HEK293T (cell line): ENCODE results near the gene EEF2K.

Experiments
- CTCF ChIA-PET: fragments of 350-600 bp; formaldehyde crosslinking; extraction: SDS; loops from one replicate; lab custom pipeline; 2021; ENCODE audit warnings: antibody characterized with exemption, inconsistent platforms; lab: Yijun Ruan, JAX
- POLR2A ChIA-PET: fragments of 350-600 bp; formaldehyde crosslinking; extraction: SDS; loops from one replicate; lab custom pipeline; 2020; ENCODE audit warnings: antibody characterized with exemption, inconsistent platforms; lab: Yijun Ruan, JAX
- DNase-seq: peaks from one replicate; pipeline ENCODE4 v3.0.0; 2012; ENCODE audit warnings: mixed read lengths; ENCODE audit errors: extremely low spot score
- ARNT ChIP-seq: fragments of 450-650 bp; IDR thresholded peaks from 2 replicates; pipeline ENCODE4 v1.6.1; 2017; ENCODE audit warnings: mild to moderate bottlenecking
- BHLHE40 ChIP-seq: fragments of 450-650 bp; IDR thresholded peaks from 2 replicates; pipeline ENCODE4 v1.6.1; 2016; ENCODE audit warnings: mild to moderate bottlenecking, moderate library complexity, borderline replicate concordance
- CTBP1 ChIP-seq: fragments of 450-650 bp; IDR thresholded peaks from 2 replicates; pipeline ENCODE4 v1.6.1; 2016; ENCODE audit warnings: borderline replicate concordance
- ELF4 ChIP-seq: fragments of 450-650 bp; IDR thresholded peaks from 2 replicates; pipeline ENCODE4 v1.6.1; 2017; ENCODE audit warnings: antibody characterized with exemption
- FOXA1 ChIP-seq: fragments of 450-650 bp; IDR thresholded peaks from 2 replicates; pipeline ENCODE4 v1.6.1; 2016; ENCODE audit warnings: mild to moderate bottlenecking
- FOXK2 ChIP-seq: fragments of 450-650 bp; IDR thresholded peaks from 2 replicates; pipeline ENCODE4 v1.6.1; 2016; ENCODE audit warnings: mild to moderate bottlenecking
- FOXM1 ChIP-seq: fragments of 450-650 bp; IDR thresholded peaks from 2 replicates; pipeline ENCODE4 v1.6.1; 2017; ENCODE audit warnings: mild to moderate bottlenecking, borderline replicate concordance
- HDGF ChIP-seq: fragments of 450-650 bp; IDR thresholded peaks from 2 replicates; pipeline ENCODE4 v1.6.1; 2017; ENCODE audit warnings: antibody characterized with exemption, borderline replicate concordance
- L3MBTL2 ChIP-seq: fragments of 450-650 bp; conservative IDR thresholded peaks from 2 replicates; pipeline ENCODE4 v1.6.1; 2016; ENCODE audit warnings: mild to moderate bottlenecking
- LEF1 ChIP-seq: fragments of 450-650 bp; IDR thresholded peaks from 2 replicates; pipeline ENCODE4 v1.6.1; 2017; ENCODE audit warnings: mild to moderate bottlenecking, borderline replicate concordance
- NFRKB ChIP-seq: fragments of 450-650 bp; IDR thresholded peaks from 2 replicates; pipeline ENCODE4 v1.6.1; 2016; ENCODE audit warnings: mild to moderate bottlenecking, moderate library complexity
- PKNOX1 ChIP-seq: fragments of 450-650 bp; IDR thresholded peaks from 2 replicates; pipeline ENCODE4 v1.6.1; 2016
- SP1 ChIP-seq: fragments of 450-650 bp; IDR thresholded peaks from 2 replicates; pipeline ENCODE4 v1.6.1; 2017
- SUZ12 ChIP-seq: fragments of 450-650 bp; IDR thresholded peaks from 2 replicates; pipeline ENCODE4 v1.6.1; 2016; ENCODE audit warnings: mild to moderate bottlenecking
- TARDBP ChIP-seq: fragments of 450-650 bp; IDR thresholded peaks from 2 replicates; pipeline ENCODE4 v1.6.1; 2016
- ZNF384 ChIP-seq: fragments of 450-650 bp; IDR thresholded peaks from 2 replicates; pipeline ENCODE4 v1.6.1; 2016

The EEF2K gene

GRCh38 chr16:22285080-22285479, 79.0 kb downstream of the EEF2K start:
- TF ChIP-seq ARNT, result no peak
- no peak for TF ChIP-seq FOXA1
- TF ChIP-seq SUZ12, result no peak
- no peak for TF ChIP-seq TARDBP
- TF ChIP-seq CTBP1, result no peak
- ChIA-PET CTCF (interaction anchor here (0.6 kb wide), 1 partner anchor 15 kb away, joined by 3 read pairs; no protein-coding TSS in a partner anchor), POLR2A (interaction anchor here (1.3 kb wide), 1 partner anchor 12 kb away, joined by 3 read pairs; no protein-coding TSS in a partner anchor)
- DNase-seq, result no peak

- POLR2A ChIA-PET, result no interaction called here
- TF ChIP-seq ELF4, result no peak
- no peak for TF ChIP-seq PKNOX1
- TF ChIP-seq SP1, result no peak
- TF ChIP-seq FOXK2, result no peak
- no peak for TF ChIP-seq L3MBTL2
- TF ChIP-seq ARNT, result no peak
- TF ChIP-seq HDGF, result no peak
- TF ChIP-seq LEF1, result no peak
- no peak for TF ChIP-seq SUZ12
- TF ChIP-seq FOXM1, result no peak
- TF ChIP-seq ZNF384, result no peak
- no peak for TF ChIP-seq TARDBP
- TF ChIP-seq CTBP1, result no peak
- TF ChIP-seq FOXA1, result no peak
- no peak for TF ChIP-seq BHLHE40
- no peak for TF ChIP-seq NFRKB
- CTCF ChIA-PET, result no interaction called here
- no peak for DNase-seq
Observed at GRCh38 chr16:22291020-22291419, 84.9 kb downstream of the EEF2K start.

- TF ChIP-seq L3MBTL2 (no peak), TARDBP (no peak), FOXK2 (no peak), PKNOX1 (no peak)
- ChIA-PET CTCF (interaction anchor here (0.8 kb wide), 1 partner anchor 9 kb away, joined by 3 read pairs; no protein-coding TSS in a partner anchor), POLR2A (interaction anchor here (1.2 kb wide), 1 partner anchor 79 kb away, joined by 3 read pairs; no protein-coding TSS in a partner anchor)
- DNase-seq, result no peak
Observed at GRCh38 chr16:22291860-22292318, 85.8 kb downstream of the EEF2K start.

GRCh38 chr16:22292320-22292719, 86.2 kb downstream of the EEF2K start:
- CTCF ChIA-PET, result interaction anchor here (0.8 kb wide), 1 partner anchor 8 kb away, joined by 3 read pairs; no protein-coding TSS in a partner anchor
- TF ChIP-seq NFRKB (no peak), CTBP1 (no peak), ZNF384 (peak; percentile 85), FOXA1 (no peak), PKNOX1 (no peak), ELF4 (no peak), FOXM1 (no peak), FOXK2 (no peak)
- POLR2A ChIA-PET, result interaction anchor here (0.6 to 1.2 kb wide), 2 partner anchors 58 to 80 kb away, joined by 3 read pairs; no protein-coding TSS in a partner anchor
- no peak for DNase-seq

GRCh38 chr16:22293137-22294106, 87.3 kb downstream of the EEF2K start:
- POLR2A ChIA-PET, result interaction anchor here (1.2 kb wide), 1 partner anchor 81 kb away, joined by 3 read pairs; no protein-coding TSS in a partner anchor
- CTCF ChIA-PET, result no interaction called here
- DNase-seq, result no peak
- TF ChIP-seq BHLHE40 (no peak), NFRKB (no peak), FOXA1 (no peak), SP1 (no peak), ELF4 (no peak), PKNOX1 (no peak), LEF1 (no peak), L3MBTL2 (no peak), FOXK2 (no peak), ZNF384 (no peak), ARNT (no peak), TARDBP (no peak), FOXM1 (no peak), HDGF (no peak)
